ENCODE results near the gene HEPACAM.

DNA sequence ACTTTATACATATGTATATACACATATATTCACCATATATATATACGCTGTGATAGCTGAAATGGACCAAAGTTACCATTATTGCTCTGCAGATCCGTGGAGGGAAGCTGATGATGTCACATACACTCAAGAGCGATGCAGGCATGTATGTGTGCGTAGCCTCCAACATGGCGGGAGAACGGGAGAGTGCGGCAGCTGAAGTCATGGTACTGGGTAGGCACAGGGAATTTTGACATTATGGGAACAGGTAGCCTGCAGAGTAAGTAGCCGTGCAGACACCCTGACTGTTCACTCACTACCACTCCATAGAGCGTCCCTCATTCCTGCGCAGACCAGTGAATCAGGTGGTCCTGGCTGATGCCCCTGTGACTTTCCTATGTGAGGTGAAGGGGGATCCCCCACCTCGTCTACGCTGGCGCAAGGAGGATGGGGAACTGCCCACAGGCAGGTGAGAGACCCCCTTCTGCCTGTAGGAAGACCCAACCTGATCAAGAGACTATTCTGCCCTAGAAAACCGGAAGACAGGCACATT lies 65.9 kb downstream of the HEPACAM start:
- TF ChIP-seq POLR2A (IDR thresholded peaks at IDR 0.05; ENCODE audit: low read depth, low read length) = no peak
- no peak for TF ChIP-seq TAF1 (IDR thresholded peaks at IDR 0.05; ENCODE audit: low read depth, low read length)
- no peak for TF ChIP-seq SPI1 (IDR thresholded peaks at IDR 0.05; ENCODE audit: low read depth, low read length)
- no peak for TF ChIP-seq POLR2AphosphoS5 (IDR thresholded peaks at IDR 0.05; ENCODE audit: low read depth, low read length)

Measured in GM12891 (cell line).